Aorta (tissue), 5 donors: ENCODE data around the gene EEFSEC. TPM values are rescaled to one million over a fixed set of nuclear protein-coding genes. Genes with fewer than 3 reads are reported as not detected.
A peak's percentile ranks its signal among the peaks of the same experiment; 100 is the strongest.

Source experiments
- ATAC-seq: fragments of 200-7000 bp; cut with Tn5 transposase; one replicate; pipeline ENCODE4 v1.9.1; 2022; ENCODE audit warnings: moderate library complexity; ENCODE audit not compliant: low FRiP score
- DNase-seq, 2 donors: peaks; one replicate each; pipeline ENCODE4 v3.0.0-alpha.2; 2020
- H3K27ac ChIP-seq, 2 donors: one replicate each; pipeline ENCODE4 v1.5.1; 2013; ENCODE audit warnings: low read length in 2 of 2, mild to moderate bottlenecking in 2 of 2, moderate library complexity in 2 of 2, control low read depth in 1 of 2, inconsistent platforms in 1 of 2, low read depth in 1 of 2
- H3K27me3 ChIP-seq, 2 donors: one replicate each; pipeline ENCODE4 v1.6.1; 2013; ENCODE audit warnings: control low read depth in 1 of 2, low read length in 1 of 2, mild to moderate bottlenecking in 1 of 2, moderate library complexity in 1 of 2; ENCODE audit not compliant: insufficient read depth in 2 of 2, control insufficient read depth in 1 of 2
- H3K36me3 ChIP-seq, 2 donors: one replicate each; pipeline ENCODE4 v1.6.1; 2013; ENCODE audit warnings: control low read depth in 1 of 2, low read length in 1 of 2, mild to moderate bottlenecking in 1 of 2; ENCODE audit not compliant: insufficient read depth in 2 of 2, control insufficient read depth in 1 of 2
- H3K4me1 ChIP-seq, 2 donors: one replicate each; pipeline ENCODE4 v1.6.1; 2013; ENCODE audit warnings: low read length in 2 of 2, control low read depth in 1 of 2, mild to moderate bottlenecking in 1 of 2, moderate library complexity in 1 of 2; ENCODE audit not compliant: insufficient read depth in 2 of 2, control insufficient read depth in 1 of 2
- H3K4me3 ChIP-seq, 2 donors: one replicate each; pipeline ENCODE4 v1.5.1; 2013; ENCODE audit warnings: low read length in 2 of 2, control low read depth in 1 of 2, mild to moderate bottlenecking in 1 of 2
- H3K9me3 ChIP-seq: one replicate; pipeline ENCODE4 v1.6.1; 2013; ENCODE audit warnings: mild to moderate bottlenecking, low read length; ENCODE audit not compliant: control insufficient read depth
- WGBS, 2 donors: extraction: QIAGEN DNeasy Blood & Tissue Kit; methylation state at CpG; one replicate each; pipeline ENCODE4 v1.1.7; 2013; 5-methylcytosine and 5-hydroxymethylcytosine counted together
- intact Hi-C, 2 donors: fragments of 100-400 bp; cut with DNase I; formaldehyde crosslinking; loops; one replicate each; pipeline versions ENCODE4 v1.14.2 to v1.15.0; 2022
- polyA plus RNA-seq, 2 donors: library from polyadenylated mRNA; stranded (reverse); fragments of 200-250 nt; gene quantifications; one replicate each; pipeline ENCODE4 v1.2.3, GENCODE V29; 2013
- total RNA-seq, 2 donors: library from RNA; stranded (reverse); fragmentation: NEBNext Ultra II Directional; extraction: Animal tissue kit (Norgen Biotek cat#: 25700); gene quantifications; one replicate each; pipeline ENCODE4 v1.2.1, GENCODE V29; 2021
- donor health status: healthy with polysubstance abuse.
- donor health status: Bipolar disorder and iron deficiency.
- donor health status: DM: no; HTN: no; CAD: no.
- donor health status: DM: no; HTN: no; CAD: no.
- donor health status: DM: yes; HTN: yes; CAD: no.

The EEFSEC gene
- total and polyA plus RNA-seq, 4 donors: 3.5 to 18.8 (median 11.6) TPM

GRCh38 chr3:128285042-128285966 is 132.0 kb downstream of the EEFSEC start:
- peaks cover 3 to 4% of the 10 kb centered on the region in 2 donors for H3K4me1 ChIP-seq
- peaks cover 2% of the 10 kb centered on the region for H3K9me3 ChIP-seq
- WGBS, 2 donors: 98% methylated on average over 13 of the region's 13 CpGs
- DNase-seq (peak in 1 of 2 donors; percentile 69), ATAC-seq (no peak)
- no peaks in the 10 kb centered on the region for H3K27me3 ChIP-seq
- intact Hi-C loops: no loop called here
- no peaks in the 10 kb centered on the region for H3K36me3 ChIP-seq
- no peak overlapping the region for H3K4me3 ChIP-seq
- no peak overlapping the region for H3K27ac ChIP-seq

GRCh38 chr3:128285967-128286321 is 132.7 kb downstream of the EEFSEC start:
- Histone ChIP-seq H3K9me3 (peaks cover 2% of the 10 kb centered on the region), H3K4me3 (no peak overlapping the region), H3K27me3 (no peaks in the 10 kb centered on the region), H3K4me1 (peaks cover 3 to 4% of the 10 kb centered on the region in 2 donors), H3K36me3 (no peaks in the 10 kb centered on the region), H3K27ac (no peak overlapping the region)
- intact Hi-C loops: no loop called here
- DNase-seq: no peak
- WGBS, 2 donors: 98 to 100% methylated on average over 2 of the region's 2 CpGs
- ATAC-seq: no peak

- no peak for DNase-seq
- H3K4me1 ChIP-seq: peaks cover 3 to 4% of the 10 kb centered on the region in 2 donors
- ATAC-seq: no peak
- peaks cover 2% of the 10 kb centered on the region for H3K9me3 ChIP-seq
- no peaks in the 10 kb centered on the region for H3K27me3 ChIP-seq
- no peaks in the 10 kb centered on the region for H3K36me3 ChIP-seq
- H3K27ac ChIP-seq: no peak overlapping the region
- intact Hi-C loops: no loop called here
- no peak overlapping the region for H3K4me3 ChIP-seq
These were observed 133.4 kb downstream of the EEFSEC start for GRCh38 chr3:128286691-128287090.

GRCh38 chr3:128287216-128287615 is 133.9 kb downstream of the EEFSEC start:
- peaks cover under 1 to 2% of the 10 kb centered on the region in 2 donors for H3K4me1 ChIP-seq
- H3K27ac ChIP-seq: no peak overlapping the region
- ATAC-seq: no peak
- intact Hi-C loops: no loop called here
- H3K4me3 ChIP-seq: no peak overlapping the region
- no peaks in the 10 kb centered on the region for H3K27me3 ChIP-seq
- peaks cover 2% of the 10 kb centered on the region for H3K9me3 ChIP-seq
- H3K36me3 ChIP-seq: no peaks in the 10 kb centered on the region
- WGBS, 2 donors: 98 to 100% methylated on average over 2 of the region's 2 CpGs
- no peak for DNase-seq

- Histone ChIP-seq H3K27me3 (no peaks in the 10 kb centered on the region), H3K4me1 (no peaks in the 10 kb centered on the region), H3K27ac (no peak overlapping the region), H3K4me3 (no peak overlapping the region), H3K9me3 (peaks cover 2% of the 10 kb centered on the region), H3K36me3 (no peaks in the 10 kb centered on the region)
- intact Hi-C loops: no loop called here
- DNase-seq: no peak
- WGBS, 2 donors: 99 to 100% methylated on average over 1 of the region's 1 CpG
- ATAC-seq: no peak
These were observed 136.3 kb downstream of the EEFSEC start for GRCh38 chr3:128289534-128289933.

GRCh38 chr3:128290484-128290883 is 137.2 kb downstream of the EEFSEC start:
- Histone ChIP-seq H3K27ac (no peak overlapping the region), H3K4me3 (no peak overlapping the region), H3K9me3 (peaks cover 2% of the 10 kb centered on the region), H3K36me3 (no peaks in the 10 kb centered on the region), H3K4me1 (no peaks in the 10 kb centered on the region), H3K27me3 (no peaks in the 10 kb centered on the region)
- 95 to 96% methylated on average over 3 of the region's 3 CpGs for WGBS, 2 donors
- intact Hi-C loops: no loop called here
- no peak for ATAC-seq
- DNase-seq: no peak

- Histone ChIP-seq H3K36me3 (no peaks in the 10 kb centered on the region), H3K4me1 (no peaks in the 10 kb centered on the region), H3K27ac (no peak overlapping the region), H3K9me3 (peaks cover 2% of the 10 kb centered on the region), H3K27me3 (no peaks in the 10 kb centered on the region), H3K4me3 (no peak overlapping the region)
- ATAC-seq: no peak
- no peak for DNase-seq
- WGBS, 2 donors: 92 to 94% methylated on average over 1 of the region's 1 CpG
- intact Hi-C loops: no loop called here
These were observed 140.6 kb downstream of the EEFSEC start for GRCh38 chr3:128293930-128294329.

- no peaks in the 10 kb centered on the region for H3K9me3 ChIP-seq
- no peaks in the 10 kb centered on the region for H3K36me3 ChIP-seq
- no peak overlapping the region for H3K4me3 ChIP-seq
- ATAC-seq (no peak), DNase-seq (peak in 1 of 2 donors; percentile 54)
- intact Hi-C loops: no loop called here
- 93 to 95% methylated on average over 4 of the region's 4 CpGs for WGBS, 2 donors
- no peaks in the 10 kb centered on the region for H3K4me1 ChIP-seq
- H3K27ac ChIP-seq: no peak overlapping the region
- H3K27me3 ChIP-seq: no peaks in the 10 kb centered on the region
These were observed 141.8 kb downstream of the EEFSEC start for GRCh38 chr3:128294999-128295468.
